NCI-H2107 (cell line): Measurements from ENCODE around the gene WDR86.

Experiments
- DNase-seq: peaks from one replicate; lab custom pipeline; 2025; lab: John Stamatoyannopoulos, UW

Gene WDR86

DNA sequence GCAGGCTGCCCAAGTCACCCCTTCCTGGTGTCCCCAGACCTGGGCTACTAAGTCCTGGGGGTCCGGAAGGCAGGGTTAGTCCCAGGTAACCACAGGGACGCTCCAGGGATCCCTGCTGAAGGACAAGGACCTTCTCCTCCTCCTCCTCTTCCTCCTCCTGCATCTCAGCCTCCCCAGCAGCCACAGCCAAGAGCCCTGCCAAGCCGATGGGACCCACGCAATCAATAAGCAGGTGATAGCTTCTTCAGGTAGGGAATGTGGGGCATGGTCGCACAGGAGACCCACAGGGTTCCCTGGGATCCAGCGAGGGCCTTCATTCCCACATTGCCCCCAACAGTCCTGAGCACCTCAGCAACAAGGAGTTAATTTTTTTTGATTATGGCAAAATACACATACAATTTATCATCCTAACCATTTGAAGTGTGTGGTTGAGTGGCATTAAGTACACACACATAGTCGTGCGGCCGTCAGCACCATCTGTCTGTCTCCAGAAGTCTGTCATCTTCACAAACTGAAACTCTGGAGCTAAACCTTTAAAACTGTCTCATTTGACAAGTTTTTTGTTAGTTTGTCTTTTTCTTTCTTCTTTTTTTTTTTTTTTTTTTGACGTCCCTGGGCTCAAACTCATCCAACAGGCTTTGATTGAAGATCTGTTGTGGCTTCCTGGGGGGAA is 18.0 kb upstream of the WDR86 start:
- no peak for DNase-seq

DNA sequence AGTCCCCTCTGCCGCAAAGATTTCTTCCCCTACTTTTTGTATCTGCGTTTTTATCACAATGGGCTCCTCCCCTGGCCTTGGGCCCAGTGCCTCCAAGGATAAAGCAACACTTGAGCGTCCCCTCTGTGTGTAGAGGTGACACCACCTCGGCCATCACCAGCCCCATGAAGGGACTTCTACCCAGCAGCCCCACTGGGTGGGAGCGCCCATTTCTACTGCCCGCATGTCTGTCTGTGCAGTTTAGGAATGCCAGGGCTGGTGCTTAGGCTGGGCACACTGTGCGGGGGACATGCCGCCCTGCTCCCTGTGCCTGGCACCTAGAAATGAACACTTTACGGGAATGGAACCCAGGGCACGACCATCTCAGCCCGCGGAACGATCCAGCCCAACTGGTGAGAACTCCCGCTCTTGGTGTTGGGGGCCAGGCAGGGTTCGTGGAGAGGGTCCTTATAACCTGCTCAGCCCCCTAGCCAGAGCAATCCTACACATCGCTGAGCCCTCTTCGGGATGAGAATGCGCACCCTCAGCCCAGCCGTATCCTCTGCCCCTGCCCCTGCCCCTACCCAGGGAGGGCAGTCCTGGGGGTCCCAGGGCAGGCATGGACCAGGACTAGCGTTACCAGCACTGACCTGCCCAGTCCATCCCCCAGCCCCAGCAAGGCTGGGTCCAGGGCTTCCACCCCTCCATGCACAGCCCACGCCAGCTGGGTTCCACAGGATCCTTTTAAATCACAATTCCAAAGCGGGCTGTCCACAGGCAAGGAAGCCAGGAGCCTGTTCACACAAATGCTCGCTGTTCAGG is 17.3 kb upstream of the WDR86 start:
- DNase-seq, result no peak

DNA sequence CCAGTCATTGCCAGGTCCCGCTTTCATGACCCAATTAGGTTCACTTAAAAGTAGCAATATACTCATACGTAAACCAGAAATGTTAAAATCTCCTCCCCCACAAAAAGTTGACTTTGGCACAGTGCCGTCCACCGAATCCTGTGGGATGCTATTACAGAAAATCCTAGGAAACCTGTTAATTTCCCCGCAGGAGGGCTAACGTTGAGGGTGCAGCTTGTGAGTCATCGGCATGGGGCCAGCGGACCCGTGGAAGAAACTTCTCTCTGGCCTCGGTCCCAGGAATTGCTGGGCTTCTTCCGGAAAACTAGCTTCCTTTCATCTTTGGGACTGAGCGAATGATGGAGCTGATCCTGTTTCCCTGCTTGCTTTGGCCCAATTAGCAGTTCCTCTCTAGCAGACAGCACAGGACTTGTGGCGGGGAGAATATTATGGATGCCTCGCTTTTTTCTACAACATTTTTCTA is 16.6 kb upstream of the WDR86 start:
- no peak for DNase-seq

DNA sequence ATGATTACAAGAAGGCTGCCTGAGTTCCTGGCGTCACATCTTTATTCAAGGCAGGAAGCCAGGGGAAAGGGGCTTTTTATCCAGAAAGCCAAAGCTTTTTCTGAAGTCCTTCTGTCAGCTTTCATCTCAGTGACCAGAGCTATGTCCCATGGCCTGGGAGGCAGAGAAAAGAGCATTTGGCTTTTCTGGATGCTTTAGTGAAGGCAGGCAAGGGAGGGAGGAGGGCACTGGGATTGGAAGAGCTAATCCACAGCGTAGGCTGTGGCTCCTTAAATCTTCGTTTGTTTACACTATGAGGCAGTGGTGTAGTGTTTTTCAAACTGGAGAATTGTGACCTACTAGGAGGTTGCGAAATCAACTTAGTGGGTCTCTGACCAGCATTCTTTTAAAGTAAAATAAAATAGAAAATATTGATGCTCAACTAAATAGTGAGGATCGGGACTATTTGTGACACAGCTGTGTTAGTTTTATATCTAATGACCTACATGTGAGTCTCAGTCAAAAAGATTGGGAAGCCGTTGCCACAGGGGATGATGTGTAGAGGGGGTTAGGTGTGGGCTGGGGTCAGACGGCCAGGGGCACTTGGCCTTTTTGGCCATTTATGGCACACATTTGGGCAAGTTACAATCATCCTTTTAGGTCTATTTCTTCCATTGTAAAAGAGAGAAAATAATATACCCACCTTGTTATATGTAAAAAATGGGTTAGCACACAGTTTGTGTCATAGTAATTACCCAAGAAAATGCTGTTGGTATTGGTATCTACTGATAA is 16.0 kb upstream of the WDR86 start:
- DNase-seq, result no peak

DNA sequence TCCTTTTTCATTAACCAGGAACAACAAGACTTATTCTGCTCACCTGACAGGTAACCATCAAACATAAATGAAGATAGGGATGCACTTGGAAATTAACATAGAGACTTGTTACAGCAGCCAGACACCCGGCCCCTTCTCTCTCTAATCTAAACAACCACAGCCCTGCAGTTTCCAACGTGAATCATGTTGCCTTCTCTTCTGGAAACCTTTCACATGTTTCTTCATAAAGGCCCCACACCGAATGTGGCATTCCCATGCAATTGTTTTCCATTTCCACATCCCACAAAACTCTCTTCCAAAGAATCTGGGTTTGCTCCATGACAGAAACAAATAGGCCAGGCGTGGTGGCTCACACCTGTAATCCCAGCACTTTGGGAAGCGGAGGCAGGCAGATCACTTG is 15.0 kb upstream of the WDR86 start:
- no peak for DNase-seq

DNA sequence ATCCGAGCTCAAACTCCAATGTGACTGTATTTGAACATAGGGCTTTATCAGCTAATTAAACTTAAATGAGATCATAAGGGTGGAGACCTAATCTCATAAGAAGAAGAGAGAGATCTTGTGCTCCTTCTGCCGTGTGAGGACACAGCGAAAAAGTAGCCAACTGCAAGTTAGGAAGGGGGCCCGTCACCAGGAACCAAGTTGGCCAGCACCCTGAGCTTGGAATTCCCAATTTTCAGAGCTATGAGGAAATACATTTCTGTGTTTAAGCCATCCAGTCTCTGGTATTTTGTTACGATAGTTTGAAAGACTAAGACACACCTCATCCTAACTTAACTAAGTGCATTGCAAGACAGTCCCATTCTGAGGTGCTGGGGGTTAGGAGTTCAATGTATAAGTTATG is 14.1 kb upstream of the WDR86 start:
- no peak for DNase-seq

DNA sequence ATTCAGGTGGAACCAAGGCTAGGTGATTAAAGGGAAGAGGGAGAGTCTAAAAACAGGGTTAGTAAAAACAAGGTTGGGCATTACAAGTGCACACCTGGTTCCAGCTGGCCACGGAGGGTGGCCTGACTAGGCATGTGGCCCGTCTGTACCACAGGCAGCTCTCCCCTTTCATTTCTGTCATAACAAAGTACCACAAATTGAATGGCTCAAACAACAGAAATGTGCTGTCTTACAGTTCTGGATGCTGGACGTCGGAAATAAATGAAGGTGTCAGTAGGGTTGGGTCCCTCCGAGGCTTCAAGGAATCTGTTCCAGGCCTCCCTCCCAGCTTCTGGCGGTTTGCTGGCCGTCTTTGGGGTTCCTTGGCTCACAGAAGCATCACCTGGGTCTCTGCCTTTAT is 13.4 kb upstream of the WDR86 start:
- no peak for DNase-seq

DNA sequence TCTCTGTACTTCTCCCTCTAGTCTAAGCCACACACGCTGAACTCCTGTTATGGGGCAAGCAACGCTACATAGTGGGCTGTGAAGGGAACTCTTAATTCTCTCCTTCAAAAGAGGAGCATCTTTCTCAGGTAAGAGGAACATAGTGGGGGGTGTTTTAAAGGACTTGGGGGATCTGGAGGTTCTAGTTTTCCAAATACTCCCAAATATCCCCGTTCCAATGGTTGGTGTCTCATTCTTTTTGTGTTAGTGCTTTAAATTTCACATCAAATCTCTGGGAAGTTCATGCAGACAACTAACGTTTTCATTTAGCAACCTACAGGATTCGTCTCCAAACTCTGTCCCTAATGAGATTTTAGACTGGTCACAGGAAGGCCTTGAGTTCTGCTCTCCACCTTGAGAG is 12.4 kb upstream of the WDR86 start:
- DNase-seq, result no peak

DNA sequence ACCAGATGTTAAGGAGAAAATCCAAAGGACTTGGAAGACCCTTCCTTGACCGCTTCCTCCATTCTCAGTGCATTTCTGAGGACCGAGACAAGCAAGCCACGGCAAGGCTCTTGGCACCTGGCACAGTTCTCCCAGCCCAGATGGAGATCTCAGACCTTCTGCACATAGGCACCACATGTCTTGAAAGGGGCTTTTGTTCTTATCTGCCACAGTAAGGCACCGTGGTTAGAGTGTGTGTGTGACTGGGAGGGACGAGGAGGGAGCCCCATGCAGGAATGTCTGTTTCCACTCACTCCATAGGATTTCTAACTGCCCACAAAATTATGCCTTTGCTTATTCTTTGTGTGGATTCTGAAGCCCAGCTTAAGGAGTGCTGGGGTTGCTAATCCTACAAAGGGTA is 10.3 kb upstream of the WDR86 start:
- no peak for DNase-seq

DNA sequence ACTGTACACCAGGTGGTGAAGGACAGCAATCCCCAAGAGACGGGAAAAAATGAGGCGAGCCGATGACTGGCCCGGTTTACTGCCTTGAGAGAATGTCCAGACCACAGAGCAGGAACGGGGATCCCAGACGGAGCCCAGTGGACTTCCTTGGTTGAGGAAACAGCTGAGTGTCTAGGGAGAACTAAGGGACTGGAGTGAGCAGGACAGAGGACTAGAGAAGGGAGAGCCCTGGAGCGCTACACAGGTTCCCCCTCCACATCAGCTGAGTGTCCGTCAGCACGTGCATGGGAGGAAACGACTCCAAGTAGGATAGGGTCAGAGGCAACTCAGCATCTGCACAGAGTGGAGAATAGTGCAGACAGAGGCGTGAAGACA is 7.1 kb upstream of the WDR86 start:
- DNase-seq, result no peak

DNA sequence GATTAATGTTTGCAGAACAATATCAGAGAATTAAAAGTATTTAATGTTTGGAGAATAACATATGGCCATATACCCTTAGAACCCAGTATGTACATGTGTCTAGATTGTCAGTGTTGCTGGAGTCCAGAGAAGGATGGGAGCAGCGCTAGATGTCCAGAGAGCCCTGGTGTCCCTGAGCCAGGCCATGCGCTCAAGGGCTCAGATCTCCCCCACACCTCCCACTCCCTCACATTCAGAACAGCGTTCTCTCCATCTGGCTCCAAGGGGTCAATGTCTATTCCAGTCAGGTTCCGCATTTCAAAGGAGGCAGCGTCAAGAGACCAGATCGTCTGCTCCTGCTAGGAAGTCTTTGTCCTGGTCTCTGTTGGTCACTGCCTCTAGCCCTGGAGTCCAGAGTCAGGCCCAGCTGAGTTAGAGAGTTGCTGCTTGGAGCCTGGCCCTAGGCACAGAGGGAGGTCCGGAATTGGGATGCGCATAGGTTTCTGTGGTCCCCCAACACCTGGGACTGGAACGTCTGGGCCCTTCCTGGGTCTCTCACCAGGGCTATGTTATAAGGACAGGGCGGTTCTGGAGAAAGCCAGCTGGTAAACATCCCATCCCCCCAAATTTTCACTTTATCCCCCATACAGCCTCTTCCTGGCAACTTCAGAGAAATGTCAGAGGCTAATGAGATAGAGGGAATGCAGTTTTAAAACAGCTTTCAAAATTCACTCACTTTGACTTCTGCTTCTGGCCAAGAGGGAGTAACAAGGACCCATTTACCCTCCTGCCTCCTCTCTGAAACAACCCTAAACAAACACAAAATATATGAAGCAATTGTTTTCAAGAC is 6.5 kb upstream of the WDR86 start:
- no peak for DNase-seq

DNA sequence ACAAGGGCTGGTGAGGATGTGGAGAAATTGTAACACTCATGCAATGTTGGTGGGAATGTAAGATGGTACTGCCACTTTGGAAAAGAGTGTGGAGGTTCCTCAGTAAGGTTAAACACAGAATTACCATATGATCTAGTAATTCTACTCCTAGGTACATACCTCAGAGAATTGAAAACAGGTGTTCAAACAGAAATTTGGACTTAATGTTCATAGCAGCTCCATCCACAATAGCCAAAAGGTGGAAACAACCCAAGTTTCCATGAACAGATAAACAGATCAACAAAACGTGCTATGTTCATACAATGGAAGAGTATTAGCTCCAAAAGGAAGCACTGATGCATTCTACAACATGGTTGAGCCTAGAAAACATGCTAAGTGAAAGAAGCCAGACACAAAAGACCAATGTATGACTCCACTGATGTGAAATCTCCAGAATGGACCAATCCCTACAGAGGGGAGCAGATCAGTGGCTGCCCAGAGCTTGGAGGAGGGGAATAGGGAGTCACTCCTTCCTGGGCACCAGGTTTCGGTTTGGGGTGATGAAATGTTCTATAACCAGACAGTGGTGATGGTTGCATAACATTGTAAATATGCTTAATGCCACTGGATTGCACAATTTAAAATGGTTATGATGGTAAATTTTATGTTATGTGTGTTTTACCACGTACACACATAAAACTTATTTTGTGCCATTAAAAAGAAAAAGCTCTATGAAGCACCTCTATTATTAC is 5.7 kb upstream of the WDR86 start:
- DNase-seq, result peak; percentile 73

DNA sequence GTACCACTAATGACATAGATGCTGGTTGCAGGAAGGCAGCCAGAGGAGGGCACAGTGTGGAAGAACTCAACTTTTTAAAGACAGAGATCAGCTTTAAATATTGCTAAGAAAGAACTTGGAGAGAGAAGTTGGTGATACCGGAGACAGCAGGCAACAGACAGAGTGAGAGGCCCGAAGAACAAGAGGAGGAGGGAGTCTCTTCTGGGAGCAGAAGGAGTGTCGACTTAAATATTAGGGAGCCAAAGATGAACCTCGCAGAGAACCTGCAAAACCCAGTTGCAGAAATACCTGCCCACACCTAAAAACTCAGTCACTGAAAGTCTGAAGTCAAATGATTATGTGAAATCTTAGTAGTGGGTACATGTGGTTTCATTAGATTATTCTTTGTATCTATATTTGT is 3.4 kb upstream of the WDR86 start:
- no peak for DNase-seq

DNA sequence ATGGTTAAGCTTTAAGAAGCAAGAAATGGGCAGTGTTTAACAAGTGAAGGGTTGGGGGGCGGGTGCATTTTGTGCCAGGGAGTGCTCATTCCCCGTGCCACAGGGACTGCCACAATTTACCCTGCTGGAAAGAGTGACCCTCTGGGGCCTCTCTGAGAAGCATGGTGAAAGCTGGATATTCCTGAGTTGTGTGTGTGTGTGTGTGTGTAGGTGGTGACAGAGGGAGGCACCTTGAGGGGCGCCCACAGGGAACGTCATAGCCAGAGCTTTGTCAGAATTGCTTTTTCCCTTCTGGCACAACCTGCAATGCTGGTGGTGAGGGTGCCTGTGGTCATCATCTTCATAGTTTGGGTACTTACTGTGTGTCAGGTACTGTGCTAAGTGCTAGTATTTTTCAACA is 2.5 kb upstream of the WDR86 start:
- no peak for DNase-seq

DNA sequence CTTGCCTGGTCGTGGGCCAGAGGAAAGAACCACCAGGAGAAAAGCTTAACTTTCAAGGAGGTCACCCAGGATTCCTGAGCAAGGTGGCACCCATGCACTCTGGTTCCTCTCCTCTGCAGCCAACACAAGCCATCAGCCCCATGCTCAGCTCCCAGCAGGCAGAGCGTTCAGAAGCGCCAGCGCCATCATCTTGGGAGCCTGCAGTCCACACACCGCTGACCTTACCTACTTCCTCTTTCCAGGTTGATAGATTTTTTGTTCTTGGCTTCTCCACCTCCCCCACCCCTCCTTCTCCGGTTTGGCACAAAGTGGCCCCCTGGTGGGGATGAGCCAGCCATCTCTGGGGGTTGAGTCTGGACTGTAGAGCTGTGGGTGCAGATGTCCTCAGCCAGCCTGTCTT is 1.7 kb upstream of the WDR86 start:
- DNase-seq, result peak; percentile 64

DNA sequence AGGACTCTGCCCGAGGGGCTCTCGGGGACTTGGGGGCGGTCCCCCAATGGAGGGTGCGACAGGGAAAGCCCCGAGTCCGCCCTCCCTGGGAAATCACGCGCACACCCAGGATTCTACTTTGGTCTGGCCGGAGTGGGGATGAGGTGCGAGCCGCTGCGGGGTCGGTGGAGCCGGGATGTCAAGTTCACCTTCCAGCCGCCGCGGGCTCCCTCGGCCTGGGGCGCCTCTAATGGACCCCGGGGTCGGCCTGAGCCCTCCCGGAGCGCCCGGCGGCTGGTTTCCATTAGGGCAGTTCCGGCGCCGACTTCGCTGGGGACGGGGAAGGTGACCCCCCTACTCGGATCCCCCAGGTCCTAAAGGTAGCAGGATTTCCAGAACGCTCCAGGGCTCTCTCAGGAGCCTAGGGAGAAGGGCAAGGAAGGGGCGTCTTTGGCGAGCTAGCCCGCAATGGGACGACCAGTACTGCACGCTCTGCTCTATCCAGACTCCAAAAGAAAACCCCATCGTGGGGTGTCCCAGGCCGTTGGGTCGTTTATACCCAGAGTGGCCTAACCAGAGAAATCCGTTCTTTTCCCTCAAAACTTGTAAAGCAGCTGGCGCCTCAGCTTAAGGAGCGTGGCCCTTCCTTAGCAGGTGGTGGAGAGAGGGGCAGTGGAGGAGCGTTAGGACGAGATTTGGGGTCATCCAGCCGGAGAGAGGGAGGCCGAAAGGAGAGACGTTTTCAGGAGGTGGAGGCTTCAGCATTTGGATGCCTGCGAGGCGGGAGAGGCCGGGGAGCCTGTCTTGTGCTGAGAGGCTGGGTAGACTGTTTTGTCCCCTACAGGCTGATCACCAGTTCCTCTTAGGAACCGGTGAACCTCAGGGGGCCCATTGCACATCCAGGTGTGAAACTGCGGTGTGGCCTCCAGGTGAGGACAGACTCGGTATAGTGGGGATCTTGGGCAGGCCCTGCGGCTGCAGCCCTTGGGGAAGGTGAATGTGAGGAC is 860 bp upstream of the WDR86 start:
- DNase-seq, result no peak

DNA sequence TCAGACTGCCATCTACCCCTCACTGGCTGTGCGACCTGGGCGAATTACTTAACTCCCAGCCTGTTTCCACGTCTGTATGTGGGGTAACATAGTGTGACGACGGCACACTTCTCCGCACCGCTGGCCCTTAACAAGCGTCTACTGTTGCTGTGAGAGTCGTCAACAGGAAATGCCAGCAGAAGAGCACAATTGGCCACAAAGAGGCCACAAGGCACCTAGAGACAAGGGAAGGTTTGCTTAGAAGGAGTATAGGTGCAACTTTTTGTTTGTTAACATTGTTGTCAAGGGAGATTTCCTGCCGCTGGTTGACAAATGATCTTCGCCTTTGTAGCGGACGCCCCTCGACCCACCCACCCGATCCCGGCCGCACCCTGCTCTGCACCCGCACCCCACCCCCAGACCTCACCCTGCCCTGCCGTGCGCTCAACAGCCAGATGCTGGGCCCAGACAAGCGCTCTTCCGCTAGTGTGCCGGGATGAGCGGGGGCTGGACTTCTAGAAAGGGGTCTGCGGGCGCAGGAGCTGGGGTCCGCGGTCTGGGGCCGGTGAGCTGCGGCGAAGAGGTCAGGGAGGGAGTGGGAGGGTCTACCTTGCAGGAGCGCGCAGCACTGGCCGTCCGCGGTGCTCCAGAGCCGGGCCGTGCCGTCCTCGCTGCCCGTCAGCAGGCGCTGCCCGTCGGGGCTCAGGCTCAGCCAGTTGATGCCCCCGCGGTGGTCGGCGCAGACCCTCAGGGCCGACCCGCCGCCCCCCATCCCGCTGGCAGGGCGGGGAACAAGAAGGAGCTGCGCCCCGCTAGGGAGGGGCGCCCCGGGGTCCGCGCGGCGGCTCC is 785 bp downstream of the WDR86 start:
- no peak for DNase-seq

DNA sequence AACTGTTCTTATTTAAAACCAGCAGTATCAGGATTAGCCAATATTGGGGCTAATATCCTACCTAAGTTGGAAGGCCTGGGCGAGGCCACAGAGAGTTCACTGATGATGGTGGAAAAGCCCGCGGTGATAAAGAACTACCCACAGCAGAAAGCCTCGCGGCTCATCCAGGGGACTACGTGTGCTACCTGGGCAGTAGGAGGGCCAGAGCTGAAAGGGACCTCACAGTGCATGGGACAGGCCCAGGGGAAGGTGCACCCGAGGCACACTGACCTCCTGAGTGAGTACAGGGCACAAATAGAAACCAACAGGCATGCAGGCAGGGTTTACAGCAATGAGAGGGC is 1.4 kb downstream of the WDR86 start:
- no peak for DNase-seq

DNA sequence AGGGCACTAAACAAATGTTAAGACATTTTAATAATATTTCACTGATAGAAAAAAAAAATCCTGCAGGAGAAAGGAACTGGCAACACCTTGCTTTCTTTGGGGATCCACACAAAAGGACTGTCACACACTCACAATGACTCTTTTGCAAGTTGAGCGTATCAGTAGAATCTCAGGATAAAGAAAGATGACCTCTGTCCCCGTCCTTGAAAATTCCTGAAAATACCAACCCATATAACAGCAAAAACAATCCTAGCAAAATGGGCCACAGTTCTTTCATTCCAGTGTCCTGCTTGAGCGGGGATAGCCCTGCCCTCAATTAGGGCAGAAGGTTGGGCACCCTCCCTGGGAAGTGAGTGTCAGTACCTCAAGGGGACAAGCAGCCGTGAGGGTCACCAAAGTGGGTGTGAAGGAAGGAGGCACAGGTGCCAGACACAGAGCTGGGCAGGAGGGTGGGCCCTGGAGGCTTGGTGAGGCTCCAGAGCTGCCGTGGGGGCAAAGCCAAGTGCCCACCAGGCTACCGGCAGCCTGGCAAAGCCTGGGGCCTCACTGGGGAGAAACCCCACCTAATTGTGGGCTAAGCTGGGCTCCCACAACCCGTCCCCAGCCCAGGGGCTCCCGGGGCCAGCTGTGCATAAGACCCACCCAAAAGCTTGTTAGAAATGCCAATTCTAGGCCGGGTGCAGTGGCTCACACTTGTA is 2.8 kb downstream of the WDR86 start:
- DNase-seq, result no peak
